Spleen (tissue), 11 donors: Measurements from ENCODE around the gene GMCL1. TPM values are rescaled to one million over a fixed set of nuclear protein-coding genes. Genes with fewer than 3 reads are reported as not detected.

Experiments used
- DNase-seq: peaks from one replicate; pipeline ENCODE4 v3.0.0-alpha.2; 2020
- H3K27ac ChIP-seq, 8 donors: fragments of 200-600 bp; sonication (generic) in 7 of 8; 1 replicate in 4 of 8; 2 replicates in 4 of 8; pipeline versions ENCODE4 v1.5.0 to v1.8.0; 2016 to 2021; ENCODE audit warnings: inconsistent platforms in 4 of 8, mild to moderate bottlenecking in 4 of 8, moderate library complexity in 1 of 8
- H3K27me3 ChIP-seq, 7 donors: fragments of 200-600 bp; sonication (generic) in 6 of 7; replicated peaks in 1 of 7; 1 replicate in 4 of 7; 2 replicates in 3 of 7; pipeline versions ENCODE4 v1.5.0 to v1.8.0; 2016 to 2021; ENCODE audit warnings: inconsistent platforms in 3 of 7, mild to moderate bottlenecking in 1 of 7
- H3K36me3 ChIP-seq, 6 donors: fragments of 200-600 bp; sonication (generic) in 5 of 6; 1 replicate in 4 of 6; 2 replicates in 2 of 6; pipeline versions ENCODE4 v1.5.0 to v1.8.0; 2016 to 2021; ENCODE audit warnings: inconsistent platforms in 2 of 6
- H3K4me1 ChIP-seq, 6 donors: fragments of 200-600 bp; sonication (generic) in 5 of 6; 1 replicate in 3 of 6; 2 replicates in 3 of 6; pipeline versions ENCODE4 v1.5.0 to v1.8.0; 2016 to 2021; ENCODE audit warnings: inconsistent platforms in 3 of 6
- H3K4me3 ChIP-seq, 8 donors: fragments of 200-600 bp; sonication (generic) in 7 of 8; 1 replicate in 4 of 8; 2 replicates in 4 of 8; pipeline versions ENCODE4 v1.5.0 to v1.8.0; 2016 to 2021; ENCODE audit warnings: inconsistent platforms in 4 of 8, mild to moderate bottlenecking in 4 of 8, moderate library complexity in 2 of 8
- H3K9me3 ChIP-seq, 8 donors: fragments of 200-600 bp; sonication (generic) in 7 of 8; 1 replicate in 4 of 8; 2 replicates in 4 of 8; pipeline versions ENCODE4 v1.5.0 to v1.8.0; 2016 to 2021; ENCODE audit warnings: inconsistent platforms in 4 of 8
- POLR2A ChIP-seq, 3 donors: fragments of 450-650 bp; IDR thresholded peaks; one replicate each; pipeline ENCODE4 v1.5.1; 2017; ENCODE audit warnings: antibody characterized with exemption in 3 of 3, mild to moderate bottlenecking in 1 of 3
- POLR2AphosphoS5 ChIP-seq, 3 donors: sonication (generic); formaldehyde crosslinking; IDR thresholded peaks; one replicate each; pipeline ENCODE4 v1.5.1; 2017; ENCODE audit warnings: antibody characterized with exemption in 3 of 3
- WGBS, 5 donors: extraction: QIAGEN DNeasy Blood & Tissue Kit in 3 of 5; methylation state at CpG; one replicate each; pipeline versions ENCODE4 v1.1.5 to v1.1.7; 2013 to 2018; 5-methylcytosine and 5-hydroxymethylcytosine counted together
- intact Hi-C: fragments of 100-400 bp; cut with DNase I; formaldehyde crosslinking; loops from one replicate; pipeline ENCODE4 v1.15.0; 2023; ENCODE audit warnings: low total_unique reads
- polyA plus RNA-seq, 3 donors: library from polyadenylated mRNA; stranded (reverse); fragments of 200-250 nt; gene quantifications; one replicate each; pipeline ENCODE4 v1.2.1, GENCODE V29; 2013
- total RNA-seq, 7 donors: library from RNA; depleted of rRNA in 3 of 7; stranded (reverse); fragments of >200 nt in 3 of 7; fragmentation: NEBNext Ultra II Directional in 4 of 7; extraction: Animal tissue kit (Norgen Biotek cat#: 25700) in 4 of 7; gene quantifications; one replicate each; pipeline versions ENCODE4 v1.1.0 to v1.2.1, GENCODE V29; 2016 to 2021
- TF ChIP-seq, protein P1 (sequence below), 11 experiments: fragments of 200-600 bp in 7 of 11; fragments of 450-650 bp in 4 of 11; sonication (generic) in 4 of 11; IDR thresholded peaks in 8 of 11; conservative IDR thresholded peaks in 3 of 11; 1 replicate in 7 of 11; 2 replicates in 4 of 11; pipeline versions ENCODE4 v1.4.0 to v1.8.0; 2016 to 2021; ENCODE audit warnings: antibody characterized with exemption in 11 of 11, inconsistent platforms in 4 of 11, mild to moderate bottlenecking in 1 of 11
- donor health status: healthy with polysubstance abuse.
- donor health status: DM: no; HTN: no; CAD: no; lungs with moderate emphysema.
- donor health status: DM: no; HTN: no; CAD: no.
- donor health status: Bipolar disorder and iron deficiency.
- donor health status: healthy.
- donor health status: DM: no; HTN: no; CAD: no.
- donor health status: DM: yes; HTN: yes; CAD: no.

GMCL1 gene
- total and polyA plus RNA-seq, 10 donors = 5.3 to 24.1 (median 15.9) TPM

DNA sequence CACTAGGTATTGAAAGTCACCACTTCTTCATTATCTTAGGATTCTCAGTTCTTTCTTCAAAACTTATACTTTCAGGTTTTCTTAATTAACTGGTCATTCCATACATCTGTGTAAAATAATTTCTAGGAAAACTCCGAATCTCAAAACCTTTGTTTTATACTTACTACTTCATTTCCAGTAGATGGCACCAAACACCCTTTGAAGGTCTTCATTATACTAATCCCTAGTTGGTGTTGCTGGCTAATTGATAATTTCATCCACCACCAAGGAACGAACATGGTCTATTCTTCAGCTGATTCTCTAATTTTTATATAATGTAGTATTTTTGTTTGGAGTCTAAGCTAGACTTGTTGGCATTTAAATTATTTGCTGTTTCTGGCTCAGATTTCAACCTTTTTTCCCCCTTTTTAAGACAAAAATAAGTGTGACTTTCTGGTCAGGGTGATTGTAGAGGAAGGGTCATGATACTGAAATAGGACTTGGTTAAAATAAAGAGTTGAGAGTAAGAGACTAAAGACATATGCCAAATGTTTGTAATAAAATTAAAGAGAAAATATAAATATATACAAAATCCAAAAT is 82.6 kb downstream of the GMCL1 start:
- intact Hi-C loops = loop anchor here (5.0 kb wide), 1 partner anchor 390 kb away; the partner anchor contains the start of gene FAM136A
- Histone ChIP-seq H3K9me3 (no peaks in the 10 kb centered on the region), H3K4me3 (no peak overlapping the region), H3K27me3 (no peaks in the 10 kb centered on the region), H3K36me3 (peaks cover 0 to 54% (median 29%) of the 10 kb centered on the region in 6 donors), H3K27ac (peak overlapping the region in 6 of 8 donors; percentile 18 to 100 (median 28)), H3K4me1 (peaks cover 13 to 43% (median 37%) of the 10 kb centered on the region in 6 donors)
- no peak for DNase-seq
- 4 to 9% (median 5%) methylated on average over 2 of the region's 2 CpGs for WGBS, 5 donors
- TF ChIP-seq POLR2A (IDR thresholded peaks at IDR 0.05) (no peak), POLR2AphosphoS5 (IDR thresholded peaks at IDR 0.05) (no peak)
- TF ChIP-seq, protein P1, sequence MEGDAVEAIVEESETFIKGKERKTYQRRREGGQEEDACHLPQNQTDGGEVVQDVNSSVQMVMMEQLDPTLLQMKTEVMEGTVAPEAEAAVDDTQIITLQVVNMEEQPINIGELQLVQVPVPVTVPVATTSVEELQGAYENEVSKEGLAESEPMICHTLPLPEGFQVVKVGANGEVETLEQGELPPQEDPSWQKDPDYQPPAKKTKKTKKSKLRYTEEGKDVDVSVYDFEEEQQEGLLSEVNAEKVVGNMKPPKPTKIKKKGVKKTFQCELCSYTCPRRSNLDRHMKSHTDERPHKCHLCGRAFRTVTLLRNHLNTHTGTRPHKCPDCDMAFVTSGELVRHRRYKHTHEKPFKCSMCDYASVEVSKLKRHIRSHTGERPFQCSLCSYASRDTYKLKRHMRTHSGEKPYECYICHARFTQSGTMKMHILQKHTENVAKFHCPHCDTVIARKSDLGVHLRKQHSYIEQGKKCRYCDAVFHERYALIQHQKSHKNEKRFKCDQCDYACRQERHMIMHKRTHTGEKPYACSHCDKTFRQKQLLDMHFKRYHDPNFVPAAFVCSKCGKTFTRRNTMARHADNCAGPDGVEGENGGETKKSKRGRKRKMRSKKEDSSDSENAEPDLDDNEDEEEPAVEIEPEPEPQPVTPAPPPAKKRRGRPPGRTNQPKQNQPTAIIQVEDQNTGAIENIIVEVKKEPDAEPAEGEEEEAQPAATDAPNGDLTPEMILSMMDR (IDR thresholded peaks at IDR 0.05 in 8 of 11, conservative IDR thresholded peaks at IDR 0.05 in 3 of 11) = peak; percentile 36 to 73 (median 62)

DNA sequence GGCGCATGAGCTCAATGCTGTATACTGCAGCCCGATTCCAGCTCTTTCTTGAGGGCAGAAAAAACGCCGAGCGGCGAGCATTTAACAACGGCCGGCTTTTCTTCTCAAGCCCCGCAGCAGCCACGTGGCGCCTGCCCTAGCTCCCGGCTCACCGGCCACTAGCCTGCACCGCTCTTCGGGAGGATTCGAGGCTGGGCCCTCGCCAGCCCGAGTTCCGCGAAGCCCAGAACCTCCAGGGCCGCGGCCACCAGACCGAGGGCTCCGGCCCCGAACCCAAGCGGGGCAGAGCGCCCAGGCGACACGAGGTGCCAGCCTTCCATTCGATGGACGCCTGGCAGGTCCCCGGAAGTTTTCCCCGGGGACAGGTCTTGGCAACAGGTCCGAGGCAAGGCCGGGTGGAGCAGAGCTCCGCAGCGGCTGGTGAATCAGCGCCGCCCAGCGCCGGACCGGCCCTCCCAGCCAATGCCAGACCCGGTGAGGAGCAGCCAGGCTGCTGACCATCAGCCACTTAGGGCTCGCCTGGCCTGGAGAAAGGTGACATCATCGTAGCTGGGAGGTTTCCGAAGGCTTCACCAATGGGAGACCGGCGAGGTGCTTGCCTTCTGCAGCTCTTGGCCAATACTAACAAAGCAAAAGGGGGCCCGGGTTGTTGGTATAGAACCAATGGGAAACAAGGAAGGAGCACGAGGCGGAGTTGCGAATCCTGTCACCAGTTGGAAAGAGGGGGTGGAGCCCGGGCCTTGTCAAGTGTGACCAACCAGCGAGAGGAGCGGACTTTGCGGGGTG is 84.9 kb downstream of the GMCL1 start:
- peak overlapping the region; percentile 80 to 100 (median 99) for H3K27ac ChIP-seq
- H3K36me3 ChIP-seq = peaks cover 0 to 54% (median 15%) of the 10 kb centered on the region in 6 donors
- H3K4me1 ChIP-seq = peaks cover 13 to 66% (median 52%) of the 10 kb centered on the region in 6 donors
- peak; percentile 98 for DNase-seq
- H3K27me3 ChIP-seq = no peaks in the 10 kb centered on the region
- peak; percentile 75 to 97 (median 85) for TF ChIP-seq POLR2A (IDR thresholded peaks at IDR 0.05)
- TF ChIP-seq POLR2AphosphoS5 (IDR thresholded peaks at IDR 0.05) = peak; percentile 97 to 98 (median 97)
- TF ChIP-seq, protein P1 (IDR thresholded peaks at IDR 0.05 in 8 of 11, conservative IDR thresholded peaks at IDR 0.05 in 3 of 11) = peak in 4 of 11 experiments; percentile 9 to 33 (median 26)
- H3K4me3 ChIP-seq = peak overlapping the region; percentile 40 to 85 (median 76)
- WGBS, 5 donors = 0 to 1% (median 0%) methylated on average over 14 to 56 of the region's 56 CpGs
- intact Hi-C loops = loop anchor here (5.0 kb wide), 1 partner anchor 388 kb away; the partner anchor contains the start of gene FAM136A
- H3K9me3 ChIP-seq = no peaks in the 10 kb centered on the region

DNA sequence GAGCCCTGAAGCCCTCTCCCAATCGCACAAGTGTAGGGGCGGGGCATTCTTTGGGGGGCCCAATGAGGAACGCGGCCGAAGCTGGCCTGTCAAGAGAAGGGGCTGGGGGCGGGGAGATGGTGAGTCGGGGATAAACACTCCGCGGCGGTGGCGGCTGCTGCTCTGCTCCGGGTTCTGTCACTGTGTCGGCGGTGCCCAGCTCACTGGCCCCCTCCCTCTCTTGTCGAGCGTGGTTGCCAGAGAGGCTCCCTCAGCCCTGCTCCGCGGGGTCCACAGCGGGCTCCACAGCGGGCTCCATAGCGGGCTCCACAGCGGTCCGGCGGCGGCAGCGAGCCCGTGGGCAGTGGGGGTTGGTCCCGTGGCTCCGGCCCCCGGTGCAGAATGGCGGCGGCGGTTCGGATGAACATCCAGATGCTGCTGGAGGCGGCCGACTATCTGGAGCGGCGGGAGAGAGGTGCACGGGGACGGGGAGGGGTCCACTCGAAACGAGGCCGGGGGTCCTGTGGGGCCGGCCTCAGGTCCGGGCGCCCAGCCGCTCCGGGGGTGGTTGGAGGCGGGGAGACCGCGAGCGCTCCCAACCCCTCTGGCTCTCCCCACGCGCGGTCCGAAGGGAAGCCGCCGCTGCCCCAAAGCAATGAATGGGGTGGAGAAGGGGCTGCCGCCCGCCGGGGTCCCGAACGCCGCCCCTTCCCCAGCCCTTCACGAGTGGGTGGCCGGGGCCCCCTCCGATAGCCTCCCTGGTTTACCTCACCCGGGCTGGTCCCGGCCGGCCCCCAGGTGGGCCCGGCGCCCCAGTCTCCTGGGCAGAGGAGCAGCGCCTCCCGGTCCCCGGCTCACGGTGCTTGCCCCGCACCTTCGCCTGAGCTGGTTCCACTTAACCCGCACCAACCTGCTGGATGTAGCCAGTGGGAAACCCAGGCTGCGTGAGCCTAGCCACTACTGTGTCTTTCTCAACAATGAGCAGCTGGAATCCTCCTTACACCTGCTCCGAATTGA is 85.8 kb downstream of the GMCL1 start, which contains the start of gene MXD1:
MXD1 (plus strand) TSS at position 160 of the 996 bp plus-strand sequence; CDS start at position 382, 222 bp downstream.
- TF ChIP-seq, protein P1 (IDR thresholded peaks at IDR 0.05 in 8 of 11, conservative IDR thresholded peaks at IDR 0.05 in 3 of 11) = no peak
- peak; percentile 88 to 95 (median 90) for TF ChIP-seq POLR2AphosphoS5 (IDR thresholded peaks at IDR 0.05)
- TF ChIP-seq POLR2A (IDR thresholded peaks at IDR 0.05) = peak; percentile 84 to 97 (median 95)
- H3K27me3 ChIP-seq = no peaks in the 10 kb centered on the region
- no peaks in the 10 kb centered on the region for H3K9me3 ChIP-seq
- H3K4me1 ChIP-seq = peaks cover 13 to 75% (median 53%) of the 10 kb centered on the region in 6 donors
- intact Hi-C loops = loop anchor here (5.0 kb wide), 1 partner anchor 387 kb away; the partner anchor contains the start of gene FAM136A
- peak within 1 kb of the TSS; percentile 71 to 92 (median 78) for H3K4me3 ChIP-seq
- DNase-seq = peak; percentile 100
- WGBS, 5 donors = 0 to 1% (median 1%) methylated on average over 54 to 81 of the region's 81 CpGs
- H3K27ac ChIP-seq = peak within 1 kb of the TSS; percentile 80 to 100 (median 99)
- peaks cover 0 to 54% (median 14%) of the 10 kb centered on the region in 6 donors for H3K36me3 ChIP-seq
